GM20431 (cell line): ENCODE data around the gene TSPYL1.

Experiments used
- in situ Hi-C: fragments of 300-500 bp; cut with MseI, MboI; formaldehyde crosslinking; loops from one replicate; pipeline ENCODE4 v1.15.0; 2020; ENCODE audit warnings: low sequenced_read_pairs; ENCODE audit not compliant: unreplicated experiment

TSPYL1 gene

DNA sequence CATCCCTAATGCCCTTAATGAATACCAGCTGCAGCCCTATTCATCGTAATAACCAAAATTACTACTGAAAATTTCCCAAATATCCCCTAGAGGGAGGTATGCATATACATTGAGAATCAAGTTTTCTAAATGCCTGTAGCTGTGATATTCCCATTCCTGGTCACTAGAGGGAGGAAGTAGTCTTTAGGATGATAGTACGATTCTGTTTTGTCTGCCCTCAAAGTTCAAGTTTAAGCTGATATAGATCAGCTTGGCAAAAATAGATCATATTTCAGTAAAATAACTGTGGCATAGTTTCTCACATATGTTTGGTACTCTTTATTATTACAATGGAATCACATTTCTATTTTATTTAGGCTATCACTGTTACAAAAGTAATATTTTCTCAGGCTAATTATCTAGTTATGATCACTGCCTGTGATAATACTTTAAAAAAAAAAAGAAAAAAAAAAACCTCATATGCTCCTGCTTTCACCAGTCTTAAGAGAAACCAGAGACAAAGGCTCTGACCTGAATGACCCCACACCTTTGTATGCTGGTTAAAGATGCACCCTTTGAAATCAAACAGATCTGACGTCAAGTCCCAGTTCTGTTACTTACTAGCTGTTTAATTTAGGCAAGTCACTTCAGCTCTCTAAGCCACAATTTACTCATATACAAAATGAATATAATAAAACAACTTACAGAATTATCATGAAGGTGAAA, 11.0 kb downstream of the TSPYL1 start:
- in situ Hi-C loops = no loop called here

GRCh38 chr6:116267836-116268588, 11.7 kb downstream of the TSPYL1 start:
- in situ Hi-C loops = no loop called here

GRCh38 chr6:116266803-116267202, 12.9 kb downstream of the TSPYL1 start:
- in situ Hi-C loops = no loop called here

GRCh38 chr6:116265041-116265829, 14.5 kb downstream of the TSPYL1 start:
- in situ Hi-C loops = no loop called here

GRCh38 chr6:116263353-116263752, 16.4 kb downstream of the TSPYL1 start:
- in situ Hi-C loops = no loop called here

GRCh38 chr6:116258520-116258919, 21.2 kb downstream of the TSPYL1 start:
- in situ Hi-C loops = no loop called here

DNA sequence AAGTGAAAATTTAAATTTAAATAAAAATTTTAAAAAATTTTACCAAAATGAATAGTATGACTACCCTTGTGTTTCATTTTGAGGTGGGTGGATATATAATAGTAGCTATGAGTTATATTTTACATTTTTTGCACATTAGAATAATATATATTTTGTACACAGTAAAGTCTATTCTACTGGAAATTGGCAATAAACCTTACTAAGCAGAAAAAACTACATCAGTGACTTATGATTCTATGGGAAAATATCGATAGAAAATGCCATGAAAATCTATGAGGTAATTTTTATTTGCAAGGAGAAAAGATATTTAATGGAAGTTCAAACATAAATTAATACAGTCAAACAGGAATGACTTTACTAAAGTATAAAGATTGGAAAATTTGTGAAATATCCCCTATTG, 23.0 kb downstream of the TSPYL1 start:
- in situ Hi-C loops = no loop called here

DNA sequence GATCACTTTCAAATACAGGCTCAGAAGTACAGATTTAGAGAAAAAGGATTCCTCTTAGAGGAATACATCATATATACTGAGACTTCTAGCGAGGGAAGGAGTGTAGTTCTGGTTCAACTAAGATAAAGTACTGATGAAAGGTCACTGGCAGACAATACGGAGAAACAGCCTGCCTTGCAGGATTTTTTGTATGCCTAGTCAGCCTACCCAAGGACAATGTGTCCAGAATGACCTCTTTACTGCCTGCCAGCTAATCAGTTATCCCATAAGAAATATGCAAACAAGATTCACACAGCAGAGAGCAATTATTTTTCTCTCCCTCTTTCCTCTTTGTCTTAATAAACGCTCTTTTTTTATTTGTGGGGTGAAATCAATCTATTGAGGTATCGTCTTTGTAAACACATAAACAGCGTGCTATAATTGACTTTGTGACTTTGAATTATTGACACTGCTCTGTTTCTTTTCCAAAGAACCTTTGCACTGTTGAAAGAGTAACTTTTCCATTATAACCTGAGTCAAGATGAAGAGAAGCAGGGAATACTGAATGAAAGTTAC, 24.4 kb downstream of the TSPYL1 start:
- in situ Hi-C loops = no loop called here

DNA sequence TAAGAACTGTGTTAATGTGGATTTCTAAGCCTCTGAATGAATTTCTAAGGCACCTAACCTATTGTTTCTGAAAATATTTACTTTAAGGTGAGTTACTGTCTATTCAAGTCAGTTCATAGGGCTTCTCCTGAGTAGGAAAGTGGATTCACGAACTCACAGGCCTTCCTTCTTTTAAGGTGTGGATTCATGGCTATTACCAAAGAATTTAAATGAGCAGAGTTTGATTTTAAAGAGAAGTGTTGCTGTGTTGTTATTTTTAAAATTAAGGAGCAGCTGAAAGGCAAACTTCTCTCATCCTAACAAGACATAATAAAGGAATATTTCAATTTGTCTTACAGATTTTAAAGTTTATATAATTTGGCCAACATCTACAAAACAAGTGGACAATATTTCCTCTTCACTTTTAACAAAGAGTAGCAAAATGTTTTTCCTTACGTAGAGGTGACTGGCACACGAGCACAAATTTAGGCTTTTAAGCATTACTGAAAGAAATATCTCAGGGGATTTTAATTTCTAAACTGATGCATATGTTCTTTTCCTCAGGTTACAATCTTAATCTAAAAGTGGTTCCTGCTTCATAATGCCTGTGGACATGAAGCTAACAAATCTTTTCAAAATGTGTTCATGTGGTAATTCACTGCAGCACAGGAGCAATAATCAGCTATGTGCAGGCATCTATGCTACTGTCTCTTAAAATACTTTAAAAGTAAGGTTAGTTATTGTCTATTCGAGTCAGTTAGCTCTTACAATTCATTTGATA, 25.3 kb downstream of the TSPYL1 start:
- in situ Hi-C loops = no loop called here

GRCh38 chr6:116253505-116254296, 26.0 kb downstream of the TSPYL1 start, which contains the start of gene TSPYL4:
Gene TSPYL4 (minus strand): TSS chr6:116254075. CDS start chr6:116254008, 67 bp downstream.
- in situ Hi-C loops = no loop called here

GRCh38 chr6:116253188-116253504, 26.6 kb downstream of the TSPYL1 start:
- in situ Hi-C loops = no loop called here

- in situ Hi-C loops = no loop called here
These were observed 28.0 kb downstream of the TSPYL1 start for GRCh38 chr6:116251568-116252384.

GRCh38 chr6:116248577-116248976, 31.2 kb downstream of the TSPYL1 start:
- in situ Hi-C loops = no loop called here

GRCh38 chr6:116247285-116247684, 32.4 kb downstream of the TSPYL1 start:
- in situ Hi-C loops = no loop called here

GRCh38 chr6:116246089-116246488, 33.6 kb downstream of the TSPYL1 start:
- in situ Hi-C loops = no loop called here

DNA sequence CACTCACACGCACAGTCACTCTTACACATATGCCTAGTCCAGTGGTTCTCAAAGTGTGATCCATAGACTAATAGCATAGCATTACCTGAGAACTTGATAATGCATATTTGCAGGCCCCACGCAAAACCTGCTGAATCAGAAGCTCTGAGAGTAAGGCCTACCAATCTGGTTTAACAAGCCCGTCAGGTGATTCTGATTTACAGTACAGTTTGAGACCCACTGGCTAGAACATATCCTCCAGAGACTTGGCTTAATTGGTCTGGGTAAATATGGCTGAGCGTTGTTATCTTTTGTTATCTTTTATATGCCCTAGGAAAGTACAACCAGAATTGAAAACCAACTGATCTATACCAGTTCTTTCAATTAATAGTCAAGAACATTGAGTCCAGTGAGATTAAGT, 35.4 kb downstream of the TSPYL1 start:
- in situ Hi-C loops = no loop called here

DNA sequence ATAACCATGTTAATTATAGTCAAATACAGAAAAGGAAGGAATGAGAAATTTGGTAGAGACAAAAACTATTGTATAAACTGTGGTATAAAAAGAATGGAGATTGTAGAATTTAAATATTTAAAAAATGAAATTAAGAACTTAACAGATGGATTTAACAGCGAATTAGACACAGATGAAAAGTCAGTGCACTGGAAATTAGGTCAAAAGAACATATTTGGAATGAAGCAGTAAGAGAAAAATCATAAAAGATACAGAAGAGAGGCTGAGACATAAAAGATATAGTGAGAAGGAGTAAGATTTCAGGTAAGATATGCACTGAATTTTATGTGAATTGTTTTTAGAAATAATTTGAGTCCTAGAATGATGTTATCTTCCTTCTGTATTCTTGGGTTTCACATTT, 39.9 kb downstream of the TSPYL1 start:
- in situ Hi-C loops = no loop called here

- in situ Hi-C loops = no loop called here
These were observed 40.5 kb downstream of the TSPYL1 start for GRCh38 chr6:116239256-116239655.
